GM12864 (cell line): ENCODE data around the gene OTUD1.

ENCODE experiments used
- DNase-seq: peaks from one replicate; pipeline ENCODE4 v3.0.0-alpha.2; 2011; ENCODE audit warnings: low read depth
- H3K4me3 ChIP-seq: 2 replicates; pipeline ENCODE4 v1.5.1; 2011; ENCODE audit warnings: mild to moderate bottlenecking, low read depth, low read length, control low read depth
- TF ChIP-seq, protein P1 (sequence below): IDR thresholded peaks from 2 replicates; pipeline ENCODE4 v1.5.1; 2011; ENCODE audit warnings: low read depth, mild to moderate bottlenecking, moderate library complexity, low read length, control low read depth, inconsistent platforms; ENCODE audit errors: missing control alignments

Gene OTUD1

DNA sequence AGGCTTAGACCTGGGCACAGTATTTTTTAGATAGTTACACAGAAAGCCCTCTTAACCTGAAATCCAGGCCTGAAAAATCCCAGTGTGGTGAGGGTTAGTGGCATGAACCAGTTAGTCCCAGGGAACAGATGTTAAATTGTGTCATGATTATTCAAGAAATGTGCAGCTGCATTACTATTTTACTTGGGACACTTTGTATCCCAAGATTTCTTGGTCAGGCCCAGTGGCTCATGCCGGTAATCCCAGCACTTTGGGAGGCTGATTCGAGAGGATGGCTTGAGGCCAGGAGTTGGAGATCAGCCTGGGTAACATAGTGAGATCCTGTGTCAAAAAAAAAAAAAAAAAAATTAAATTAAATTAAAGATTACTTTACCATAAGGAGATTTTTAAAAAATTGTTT is 36.0 kb upstream of the OTUD1 start:
- TF ChIP-seq, protein P1, sequence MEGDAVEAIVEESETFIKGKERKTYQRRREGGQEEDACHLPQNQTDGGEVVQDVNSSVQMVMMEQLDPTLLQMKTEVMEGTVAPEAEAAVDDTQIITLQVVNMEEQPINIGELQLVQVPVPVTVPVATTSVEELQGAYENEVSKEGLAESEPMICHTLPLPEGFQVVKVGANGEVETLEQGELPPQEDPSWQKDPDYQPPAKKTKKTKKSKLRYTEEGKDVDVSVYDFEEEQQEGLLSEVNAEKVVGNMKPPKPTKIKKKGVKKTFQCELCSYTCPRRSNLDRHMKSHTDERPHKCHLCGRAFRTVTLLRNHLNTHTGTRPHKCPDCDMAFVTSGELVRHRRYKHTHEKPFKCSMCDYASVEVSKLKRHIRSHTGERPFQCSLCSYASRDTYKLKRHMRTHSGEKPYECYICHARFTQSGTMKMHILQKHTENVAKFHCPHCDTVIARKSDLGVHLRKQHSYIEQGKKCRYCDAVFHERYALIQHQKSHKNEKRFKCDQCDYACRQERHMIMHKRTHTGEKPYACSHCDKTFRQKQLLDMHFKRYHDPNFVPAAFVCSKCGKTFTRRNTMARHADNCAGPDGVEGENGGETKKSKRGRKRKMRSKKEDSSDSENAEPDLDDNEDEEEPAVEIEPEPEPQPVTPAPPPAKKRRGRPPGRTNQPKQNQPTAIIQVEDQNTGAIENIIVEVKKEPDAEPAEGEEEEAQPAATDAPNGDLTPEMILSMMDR, result no peak
- no peak for DNase-seq
- no peak overlapping the region for H3K4me3 ChIP-seq

DNA sequence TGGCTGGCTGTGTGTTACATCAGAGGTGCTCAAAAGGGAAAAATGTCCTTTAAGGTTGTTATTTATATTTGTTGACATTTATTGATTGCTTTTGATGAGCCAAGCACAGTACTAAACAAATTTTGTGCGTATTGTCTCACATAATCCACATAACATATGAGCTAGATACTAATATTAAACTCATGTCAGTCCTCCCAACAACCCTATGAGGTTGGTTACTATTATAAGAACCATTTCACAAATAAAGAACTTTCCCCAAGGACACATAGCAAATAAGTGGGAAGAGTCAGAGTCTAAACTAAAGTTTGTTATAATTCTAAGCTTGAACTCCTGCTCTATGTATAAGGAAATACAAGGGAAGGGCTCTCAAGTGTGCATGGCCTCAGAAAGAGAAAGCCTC is 35.6 kb upstream of the OTUD1 start:
- TF ChIP-seq, protein P1, result no peak
- no peak overlapping the region for H3K4me3 ChIP-seq
- DNase-seq, result no peak

DNA sequence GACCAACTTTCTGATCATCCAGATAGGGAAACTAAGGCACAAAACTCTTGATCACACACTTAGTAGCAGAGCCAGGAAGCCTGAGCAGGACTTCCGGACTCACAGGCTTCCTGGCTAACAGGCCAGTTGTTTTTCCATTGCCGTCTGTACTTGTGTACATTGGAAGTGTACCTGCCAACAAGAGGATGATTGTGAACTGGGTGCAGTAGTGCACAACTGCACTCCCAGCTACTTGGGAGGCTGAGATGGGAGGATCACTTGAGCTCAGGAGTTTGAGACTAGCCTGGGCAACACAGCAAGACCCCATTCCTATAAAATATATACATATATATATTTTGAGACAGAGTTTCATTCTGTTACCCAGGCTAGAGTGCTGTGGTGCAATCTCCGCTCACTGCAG is 35.2 kb upstream of the OTUD1 start:
- TF ChIP-seq, protein P1, result no peak
- H3K4me3 ChIP-seq, result no peak overlapping the region
- DNase-seq, result no peak

DNA sequence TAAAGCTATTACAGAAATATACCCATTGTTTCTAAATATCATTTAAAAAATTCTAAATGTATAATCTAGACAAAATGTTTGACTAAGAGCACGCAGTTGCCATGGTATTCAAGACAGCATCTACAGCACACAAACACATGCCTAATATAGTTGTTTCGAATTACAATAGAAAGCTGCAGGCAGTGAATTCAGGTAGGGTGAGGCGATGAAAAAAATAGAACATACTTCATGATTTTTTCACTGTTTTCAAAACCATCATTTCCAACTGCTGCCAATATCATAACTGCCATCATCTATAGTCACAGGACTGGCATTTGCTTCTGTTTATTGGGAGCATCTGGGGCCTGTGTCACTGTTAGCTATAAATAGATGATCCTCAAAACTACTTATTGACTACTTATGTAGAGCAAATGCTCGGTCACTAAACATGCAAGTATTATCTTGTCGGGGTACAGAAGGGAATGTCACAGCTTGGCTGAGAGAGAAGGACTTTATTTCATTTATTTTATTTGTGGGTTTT is 34.4 kb upstream of the OTUD1 start:
- TF ChIP-seq, protein P1, result no peak
- H3K4me3 ChIP-seq, result no peak overlapping the region
- DNase-seq, result no peak

DNA sequence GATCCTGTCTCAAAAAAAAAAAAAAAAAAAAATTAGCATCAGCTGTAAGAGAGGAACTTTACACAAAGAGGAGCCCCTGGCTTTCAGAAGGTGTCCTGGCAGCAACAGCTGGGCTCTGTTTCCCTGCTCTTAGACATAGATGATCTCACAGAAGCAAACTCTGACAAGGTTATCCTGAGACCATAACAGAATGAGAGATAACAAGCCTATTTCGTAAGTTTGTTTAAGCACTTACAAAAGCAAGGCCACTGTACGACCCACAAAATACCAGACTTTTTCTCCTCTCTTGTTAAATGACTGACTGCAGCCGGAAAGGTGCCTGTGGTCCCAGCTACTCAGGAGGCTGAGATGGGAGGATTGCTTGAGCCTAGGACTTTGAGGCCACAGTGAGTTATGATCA is 33.3 kb upstream of the OTUD1 start:
- no peak overlapping the region for H3K4me3 ChIP-seq

DNA sequence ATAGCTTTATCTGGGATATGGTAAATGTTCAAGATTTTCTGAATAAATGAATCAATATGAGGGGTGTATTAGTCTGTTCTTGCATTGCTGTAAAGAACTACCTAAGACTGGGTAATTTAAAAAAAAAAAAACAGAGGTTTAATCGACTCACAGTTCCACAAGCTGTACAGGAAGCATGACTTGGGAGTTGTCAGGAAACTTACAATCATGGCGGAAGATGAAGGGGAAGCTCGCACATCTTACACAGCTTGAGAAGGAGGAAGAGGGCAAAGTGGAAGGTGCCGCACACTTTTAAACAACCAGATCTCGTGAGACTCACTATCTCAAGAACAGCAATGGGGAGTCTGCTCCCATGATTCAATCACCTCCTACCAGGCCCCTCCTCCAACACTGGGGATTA is 32.5 kb upstream of the OTUD1 start:
- H3K4me3 ChIP-seq, result no peak overlapping the region
- no peak for DNase-seq
- TF ChIP-seq, protein P1, result no peak

More for the DNA sequence above, 33.3 kb upstream of the OTUD1 start:
- no peak for DNase-seq
- TF ChIP-seq, protein P1, result no peak

DNA sequence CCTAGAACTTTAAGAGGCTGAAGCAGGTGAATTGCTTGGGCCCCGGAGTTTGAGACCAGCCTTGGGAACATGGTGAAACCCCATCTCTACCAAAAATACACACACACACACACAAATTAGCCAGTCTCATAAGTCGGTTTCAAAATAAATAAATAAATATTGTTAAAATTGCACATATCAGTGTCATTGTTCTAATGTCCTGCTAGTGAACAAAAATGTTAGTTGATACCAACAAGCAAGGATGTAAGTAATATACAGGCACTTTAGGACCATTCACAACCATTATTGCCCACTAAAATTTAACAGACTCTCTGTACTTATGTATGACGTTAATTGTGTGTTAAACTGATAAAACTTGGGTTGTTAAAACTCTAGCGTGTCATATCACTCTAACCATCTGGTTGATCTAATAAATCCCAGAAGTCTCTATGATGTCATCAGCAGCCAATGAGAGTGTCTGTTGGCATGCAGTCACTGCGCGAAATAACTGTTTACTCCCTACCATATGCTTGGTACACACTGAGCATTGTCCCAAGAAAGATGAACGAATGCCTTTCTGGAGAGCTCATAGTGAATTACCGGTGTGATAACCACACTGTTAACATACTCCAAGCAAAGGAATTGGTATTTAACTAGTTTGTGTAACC is 30.4 kb upstream of the OTUD1 start:
- TF ChIP-seq, protein P1, result no peak
- H3K4me3 ChIP-seq, result no peak overlapping the region
- no peak for DNase-seq
